ENCODE results near the gene OR2T35.
A peak's percentile ranks its signal among the peaks of the same experiment; 100 is the strongest.

OR2T35 gene

GRCh38 chr1:248625166-248625565 lies 19.9 kb downstream of the OR2T35 start:
- no peak for DNase-seq

- DNase-seq = peak in 1 of 2 experiments; percentile 6
Observed at GRCh38 chr1:248622570-248623001, 22.5 kb downstream of the OR2T35 start.

- no peak for DNase-seq
Observed at GRCh38 chr1:248621770-248622169, 23.3 kb downstream of the OR2T35 start.

GRCh38 chr1:248618878-248619277 lies 26.2 kb downstream of the OR2T35 start:
- peak in 1 of 2 experiments; percentile 15 for DNase-seq

- DNase-seq = no peak
Observed at GRCh38 chr1:248618119-248618518, 27.0 kb downstream of the OR2T35 start.

GRCh38 chr1:248613742-248614141 lies 31.3 kb downstream of the OR2T35 start:
- no peak for DNase-seq

- no peak for DNase-seq
Observed at GRCh38 chr1:248611883-248612414, 33.1 kb downstream of the OR2T35 start.

- DNase-seq = no peak
Observed at GRCh38 chr1:248610301-248610700, 34.8 kb downstream of the OR2T35 start.

GRCh38 chr1:248599396-248599795 lies 45.7 kb downstream of the OR2T35 start:
- DNase-seq = no peak

GRCh38 chr1:248597589-248597988 lies 47.5 kb downstream of the OR2T35 start, which contains the start of gene OR2T10:
TSS of gene OR2T10 (minus strand) at chr1:248597700. CDS start at chr1:248593768, 3,932 bp downstream.
- DNase-seq = no peak

- DNase-seq = no peak
Observed at GRCh38 chr1:248596615-248597014, 48.5 kb downstream of the OR2T35 start.

GRCh38 chr1:248593226-248593625 lies 51.9 kb downstream of the OR2T35 start:
- DNase-seq = no peak

- no peak for DNase-seq
Observed at GRCh38 chr1:248592655-248593054, 52.4 kb downstream of the OR2T35 start.

- DNase-seq = no peak
Observed at GRCh38 chr1:248590055-248590454, 55.0 kb downstream of the OR2T35 start.

GRCh38 chr1:248589334-248589733 lies 55.7 kb downstream of the OR2T35 start:
- no peak for DNase-seq

Measured in NCI-H526 (cell line).